GM12878 (cell line): ENCODE results near the gene HHAT. TPM values are rescaled to one million over a fixed set of nuclear protein-coding genes. Genes with fewer than 3 reads are reported as not detected.

Source experiments
- ATF7 ChIP-seq: fragments of 450-650 bp; IDR thresholded peaks from 2 replicates; pipeline ENCODE4 v1.6.1; 2016; ENCODE audit warnings: low read depth, mild to moderate bottlenecking
- BACH1 ChIP-seq: fragments of 450-650 bp; IDR thresholded peaks from 2 replicates; pipeline ENCODE4 v1.6.1; 2017; ENCODE audit warnings: mild to moderate bottlenecking, borderline replicate concordance
- BCL11A ChIP-seq: IDR thresholded peaks from 2 replicates; pipeline ENCODE4 v1.6.1; 2011; ENCODE audit warnings: low read depth, low read length
- BCLAF1 ChIP-seq: fragments of 450-650 bp; IDR thresholded peaks from 2 replicates; pipeline ENCODE4 v1.6.1; 2017; ENCODE audit warnings: antibody characterized with exemption, mild to moderate bottlenecking, moderate library complexity
- CREB1 ChIP-seq: IDR thresholded peaks from 2 replicates; pipeline ENCODE4 v1.6.1; 2012; ENCODE audit warnings: low read depth, mild to moderate bottlenecking, inconsistent platforms
- HCFC1 ChIP-seq: fragments of 150-350 bp; IDR thresholded peaks from 2 replicates; pipeline ENCODE4 v1.6.1; 2014; ENCODE audit warnings: low read length
- MLLT1 ChIP-seq: fragments of 450-650 bp; IDR thresholded peaks from 2 replicates; pipeline ENCODE4 v1.6.1; 2016; ENCODE audit warnings: mild to moderate bottlenecking
- PAX5 ChIP-seq: IDR thresholded peaks from 2 replicates; pipeline ENCODE4 v1.6.1; 2011; ENCODE audit warnings: low read depth, low read length, borderline replicate concordance
- RAD51 ChIP-seq: fragments of 450-650 bp; IDR thresholded peaks from 2 replicates; pipeline ENCODE4 v1.6.1; 2016; ENCODE audit warnings: moderate library complexity, mild to moderate bottlenecking, inconsistent platforms
- REST ChIP-seq: IDR thresholded peaks from 2 replicates; pipeline ENCODE4 v1.6.1; 2012; ENCODE audit warnings: mild to moderate bottlenecking, low read depth, low read length
- SKIL ChIP-seq: fragments of 450-650 bp; IDR thresholded peaks from 2 replicates; pipeline ENCODE4 v1.6.1; 2017; ENCODE audit warnings: mild to moderate bottlenecking, low read depth, inconsistent platforms; ENCODE audit not compliant: poor library complexity, severe bottlenecking
- SRF ChIP-seq, 2 experiments: IDR thresholded peaks; 2 replicates each; pipeline ENCODE4 v1.6.1; 2011; ENCODE audit warnings: low read depth in 2 of 2, low read length in 2 of 2, mild to moderate bottlenecking in 1 of 2, moderate library complexity in 1 of 2
- ZNF274 ChIP-seq: IDR thresholded peaks from one replicate; pipeline ENCODE4 v1.8.0; 2011; ENCODE audit not compliant: insufficient read length, insufficient read depth
- polyA plus RNA-seq, 11 experiments: library from polyadenylated mRNA; depleted of rRNA in 4 of 11; unstranded in 6 of 11; stranded (reverse) in 5 of 11; fragments of >200 nt; fragmentation: Nextera tagmentation in 4 of 11; fragmentation: Illumina TruSeq in 1 of 11; extraction: Ambion mirVana in 4 of 11; extraction: Trizol in 1 of 11; gene quantifications; 1 replicate in 1 of 11; 2 replicates in 10 of 11; pipeline versions ENCODE4 v1.2.1 to v1.2.3, GENCODE V29; 2011 to 2016; ENCODE audit warnings: inconsistent platforms in 2 of 11, missing spikeins in 2 of 11, low read depth in 1 of 11
- total RNA-seq, 4 experiments: library from RNA; depleted of rRNA in 3 of 4; stranded (reverse); fragments of >200 nt in 3 of 4; fragmentation: Illumina TruSeq in 1 of 4; extraction: Trizol in 1 of 4; gene quantifications; 2 replicates each; pipeline versions ENCODE4 v1.2.1 to v1.2.3, GENCODE V29; 2013 to 2021
- TF ChIP-seq, protein P1 (sequence below): IDR thresholded peaks from 2 replicates; pipeline ENCODE4 v1.6.1; 2011; ENCODE audit warnings: mild to moderate bottlenecking, low read depth, low read length, moderate library complexity; ENCODE audit not compliant: insufficient replicate concordance
- TF ChIP-seq, protein P2 (sequence below): IDR thresholded peaks from 2 replicates; pipeline ENCODE4 v1.6.1; 2012; ENCODE audit warnings: low read depth, low read length, improper control_type of control experiment

HHAT gene
- total and polyA plus RNA-seq, 10 of the 15 experiments (the other 5 are each of a cell fraction or from before 2014, with no cell fraction given), result 1.2 to 37.6 (median 2.6) TPM

DNA sequence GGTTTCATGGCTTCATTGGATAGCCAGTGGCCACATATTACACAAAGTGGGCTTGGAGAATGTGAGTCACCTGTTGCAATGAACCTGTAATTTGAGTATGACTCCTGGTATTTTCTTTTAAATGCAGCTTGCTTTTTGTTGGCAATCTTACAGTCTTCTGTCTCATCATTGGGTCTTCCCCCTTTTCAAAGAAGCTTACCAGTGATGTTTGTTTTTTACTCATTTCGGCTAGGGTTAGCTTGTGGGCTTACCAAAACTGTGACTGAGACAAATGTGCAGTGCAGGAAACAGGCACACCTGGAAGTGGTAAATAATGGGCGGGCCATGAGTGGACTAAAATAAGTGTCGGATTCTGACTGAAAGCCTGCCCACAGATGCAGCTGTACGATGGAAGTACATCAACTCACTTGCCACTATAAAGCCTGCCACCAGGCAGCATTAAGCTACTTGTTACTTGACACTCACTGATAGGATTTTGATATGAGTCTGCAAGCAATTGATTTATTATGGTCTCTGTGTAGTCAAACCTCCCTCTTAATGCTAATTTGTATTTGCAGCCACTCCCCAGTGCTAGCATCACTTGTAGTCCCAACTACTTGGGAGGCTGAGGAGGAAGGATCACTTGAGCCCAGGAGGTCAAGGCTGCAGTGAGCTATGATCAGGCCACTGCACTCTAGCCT, 4.2 kb downstream of the HHAT start (continued):
- TF ChIP-seq ZNF274, result no peak
- TF ChIP-seq MLLT1, result peak; percentile 95
- TF ChIP-seq HCFC1, result no peak
- TF ChIP-seq SRF (IDR thresholded peaks at IDR 0.05; ENCODE audit: low read depth in 2 of 2, low read length in 2 of 2), result 0 out of 4 replicates have a peak, but pooled peaks of 1 of the 2 experiments have one; percentile 31
- TF ChIP-seq PAX5, result 0 out of 2 replicates have a peak, but pooled peaks have one; percentile 18
- peak; percentile 74 for TF ChIP-seq ATF7
- TF ChIP-seq CREB1, result 0 out of 2 replicates have a peak, but pooled peaks have one; percentile 26
- TF ChIP-seq REST, result no peak
- TF ChIP-seq, protein P1, sequence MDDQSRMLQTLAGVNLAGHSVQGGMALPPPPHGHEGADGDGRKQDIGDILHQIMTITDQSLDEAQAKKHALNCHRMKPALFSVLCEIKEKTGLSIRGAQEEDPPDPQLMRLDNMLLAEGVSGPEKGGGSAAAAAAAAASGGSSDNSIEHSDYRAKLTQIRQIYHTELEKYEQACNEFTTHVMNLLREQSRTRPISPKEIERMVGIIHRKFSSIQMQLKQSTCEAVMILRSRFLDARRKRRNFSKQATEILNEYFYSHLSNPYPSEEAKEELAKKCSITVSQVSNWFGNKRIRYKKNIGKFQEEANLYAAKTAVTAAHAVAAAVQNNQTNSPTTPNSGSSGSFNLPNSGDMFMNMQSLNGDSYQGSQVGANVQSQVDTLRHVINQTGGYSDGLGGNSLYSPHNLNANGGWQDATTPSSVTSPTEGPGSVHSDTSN, result peak; percentile 78
- peak; percentile 45 for TF ChIP-seq RAD51
- peak; percentile 65 for TF ChIP-seq BCL11A
- TF ChIP-seq BCLAF1, result no peak
- peak; percentile 81 for TF ChIP-seq SKIL
- peak; percentile 57; the same call in 1 of the 2 replicates for TF ChIP-seq BACH1
- TF ChIP-seq, protein P2, sequence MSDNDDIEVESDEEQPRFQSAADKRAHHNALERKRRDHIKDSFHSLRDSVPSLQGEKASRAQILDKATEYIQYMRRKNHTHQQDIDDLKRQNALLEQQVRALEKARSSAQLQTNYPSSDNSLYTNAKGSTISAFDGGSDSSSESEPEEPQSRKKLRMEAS, result no peak
